ENCODE measurements around the gene ZCCHC3. TPM values are rescaled to one million over a fixed set of nuclear protein-coding genes. Genes with fewer than 3 reads are reported as not detected.
A peak's percentile ranks its signal among the peaks of the same experiment; 100 is the strongest.

ZCCHC3 gene
- total RNA-seq, 1 donor, result 27.7 TPM

DNA sequence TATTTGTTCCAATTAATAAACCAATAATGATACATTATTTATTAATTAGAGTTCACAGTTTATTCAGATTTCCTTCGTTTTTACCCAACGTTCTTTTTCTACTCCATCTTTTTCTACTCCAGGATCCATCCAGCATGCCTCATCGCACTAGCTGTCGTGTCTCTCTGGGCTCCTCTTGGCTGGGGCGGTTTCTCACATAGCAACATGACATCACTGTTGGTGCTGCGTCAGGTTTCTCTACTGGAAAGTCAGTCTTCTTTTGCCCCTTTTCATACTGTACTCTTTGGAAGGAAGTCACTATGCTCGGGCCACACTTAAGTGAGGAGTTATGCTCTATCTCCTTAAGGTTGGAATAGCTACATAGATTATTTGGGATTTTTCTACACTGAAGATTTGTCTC, 14.2 kb downstream of the ZCCHC3 start:
- no peak for DNase-seq (ENCODE audit: low read depth in 2 of 3, low spot score in 2 of 3)

DNA sequence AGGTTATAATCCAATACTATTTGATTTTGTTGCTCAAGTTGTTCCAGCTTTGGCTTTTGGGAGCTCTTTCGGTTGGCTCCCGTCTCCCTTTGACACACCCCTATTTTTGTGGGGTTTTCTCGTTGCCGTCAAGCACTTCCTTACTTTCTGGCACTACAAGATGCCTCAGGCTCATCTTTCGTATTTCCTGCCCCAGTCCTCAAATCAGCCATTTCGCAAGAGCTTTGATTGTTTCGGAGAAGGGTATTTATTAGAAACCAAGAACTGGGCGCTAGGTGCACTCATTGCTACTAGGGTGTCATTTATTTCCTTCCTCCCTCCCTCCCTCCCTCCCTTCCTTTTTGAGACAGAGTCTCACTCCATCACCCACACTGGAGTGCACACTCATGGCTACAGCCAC, 14.7 kb downstream of the ZCCHC3 start:
- no peak for DNase-seq (ENCODE audit: low read depth in 2 of 3, low spot score in 2 of 3)

DNA sequence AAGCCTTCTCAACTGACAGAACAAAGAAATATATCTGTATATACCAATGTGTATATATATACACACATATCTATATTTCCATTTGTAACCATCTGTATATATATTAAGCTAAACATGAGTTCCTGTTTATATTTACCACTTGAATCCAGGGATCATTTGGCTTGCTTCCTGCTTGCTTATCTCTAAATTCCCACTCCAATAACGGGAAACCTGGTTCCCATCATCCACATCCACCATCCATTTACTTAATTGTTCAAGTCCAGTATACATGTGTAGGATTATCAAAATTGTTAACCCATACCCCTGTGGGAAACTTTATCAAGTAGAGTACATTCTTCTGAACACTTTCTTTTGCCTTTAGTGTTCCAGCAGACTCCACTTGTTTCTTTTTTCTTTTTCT, 15.5 kb downstream of the ZCCHC3 start:
- DNase-seq (ENCODE audit: low read depth in 2 of 3, low spot score in 2 of 3), result no peak

DNA sequence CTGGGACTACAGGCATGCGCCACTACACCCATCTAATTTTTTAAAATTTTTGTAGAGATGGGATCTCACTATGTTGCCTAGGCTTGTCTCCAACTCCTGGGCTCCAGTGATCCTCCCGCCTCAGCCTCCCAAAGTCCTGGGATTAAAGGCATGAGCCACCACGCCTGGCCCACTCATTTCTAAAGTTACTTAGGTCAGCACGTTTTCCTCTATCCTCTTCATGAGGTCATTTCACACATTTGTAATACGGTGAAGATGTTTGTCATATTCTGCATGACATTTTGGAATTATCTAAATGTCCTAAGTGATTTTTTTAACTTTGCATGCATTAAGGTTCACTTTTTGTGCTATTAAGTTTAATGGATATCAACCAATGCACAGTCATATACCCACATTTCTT, 16.0 kb downstream of the ZCCHC3 start:
- no peak for DNase-seq (ENCODE audit: low read depth in 2 of 3, low spot score in 2 of 3)

DNA sequence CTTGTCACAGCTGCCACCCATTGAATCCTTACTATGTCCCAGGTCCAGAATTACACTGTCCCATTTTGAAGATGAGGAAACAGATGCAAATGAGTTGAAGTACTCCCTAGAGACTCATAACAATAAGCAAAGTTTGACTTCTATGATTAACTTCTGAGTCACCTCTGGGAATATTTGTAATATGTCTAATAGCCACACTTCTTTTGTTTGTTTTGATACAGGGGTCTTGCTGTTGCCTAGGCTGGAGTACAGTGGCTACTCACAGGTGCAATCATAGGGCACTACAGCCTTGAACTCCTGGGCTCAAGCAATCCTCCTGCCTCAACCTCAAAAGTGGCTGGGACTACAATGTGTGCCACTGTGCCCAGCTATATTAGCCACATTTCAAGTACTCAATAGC, 16.6 kb downstream of the ZCCHC3 start:
- DNase-seq (ENCODE audit: low read depth in 2 of 3, low spot score in 2 of 3), result no peak

DNA sequence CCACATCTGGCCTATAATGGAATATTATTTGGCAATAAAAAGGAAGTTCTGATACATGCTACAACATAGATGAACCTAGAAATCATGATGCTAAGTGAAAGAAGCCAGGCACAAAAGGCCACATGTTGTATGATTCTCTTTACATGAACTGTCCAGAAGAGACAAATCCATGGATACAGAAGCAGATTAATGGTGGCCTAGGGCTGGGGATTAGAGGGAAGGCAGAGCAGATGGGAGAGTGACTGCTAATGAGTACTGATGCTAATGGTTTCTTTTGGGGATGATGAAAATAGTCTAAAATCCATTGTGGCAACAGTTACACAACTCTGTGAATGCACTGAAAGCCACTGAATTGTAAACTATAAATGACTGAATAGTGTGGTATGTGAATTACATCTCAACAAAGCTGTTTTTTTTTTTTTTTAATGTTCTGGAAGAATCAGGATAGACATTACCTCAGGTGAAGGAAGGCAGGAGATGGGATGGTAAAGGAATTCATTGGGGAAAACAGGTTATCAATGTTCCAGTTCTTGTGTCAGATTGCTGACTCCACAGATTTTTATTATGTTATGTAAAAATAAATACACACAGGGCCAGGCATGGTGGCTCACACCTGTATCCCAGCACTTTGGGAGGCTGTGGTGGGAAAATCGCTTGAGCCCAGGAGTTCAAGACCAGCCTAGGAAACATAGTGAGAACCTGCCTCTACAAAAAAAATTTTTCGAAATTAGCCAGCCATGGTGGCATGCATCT, 19.1 kb downstream of the ZCCHC3 start:
- DNase-seq (ENCODE audit: low read depth in 2 of 3, low spot score in 2 of 3), result no peak

DNA sequence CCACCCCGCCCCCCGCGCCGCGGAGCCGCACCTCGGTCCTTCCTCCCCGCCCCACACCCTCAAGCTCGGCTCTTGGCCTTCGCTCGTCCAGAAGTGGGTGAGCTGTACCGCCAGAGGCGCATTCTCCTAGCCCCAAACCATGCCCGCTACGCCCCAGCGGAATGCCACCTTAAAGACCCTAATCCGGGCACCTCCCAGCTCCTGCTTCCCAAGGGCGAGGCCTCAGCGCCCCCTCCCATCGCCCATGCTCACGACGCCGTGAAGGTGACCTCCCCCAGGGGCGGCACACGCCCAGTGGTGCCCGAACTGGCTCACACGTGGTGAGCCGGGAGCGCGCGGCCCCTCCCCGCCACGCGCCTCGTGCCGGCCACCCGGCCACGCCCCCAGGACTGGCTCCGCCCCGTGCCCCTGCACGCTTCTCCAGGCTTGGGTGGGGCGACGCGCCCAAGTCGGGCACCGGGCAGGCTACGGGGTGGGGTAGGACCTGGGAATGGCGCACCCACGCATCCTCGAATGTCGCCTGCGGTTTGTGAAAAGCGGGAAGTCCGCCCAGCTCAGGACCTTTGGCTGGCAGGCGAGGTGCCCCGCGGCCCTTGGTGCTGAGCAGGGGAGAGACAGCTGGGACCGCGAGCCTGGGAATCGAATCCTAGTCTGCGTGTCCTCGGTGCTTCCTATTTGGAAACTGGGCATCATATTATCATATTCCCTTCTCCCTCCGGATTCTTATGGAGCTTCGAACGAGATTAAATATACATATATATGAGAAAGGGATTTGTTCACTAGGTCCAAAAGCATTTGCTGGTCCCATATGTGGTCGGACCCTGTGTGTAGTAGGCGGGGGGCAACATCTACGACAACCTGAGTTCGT, 27.0 kb downstream of the ZCCHC3 start:
- peak; percentile 67 to 91 (median 90) for DNase-seq (ENCODE audit: low read depth in 2 of 3, low spot score in 2 of 3)

DNA sequence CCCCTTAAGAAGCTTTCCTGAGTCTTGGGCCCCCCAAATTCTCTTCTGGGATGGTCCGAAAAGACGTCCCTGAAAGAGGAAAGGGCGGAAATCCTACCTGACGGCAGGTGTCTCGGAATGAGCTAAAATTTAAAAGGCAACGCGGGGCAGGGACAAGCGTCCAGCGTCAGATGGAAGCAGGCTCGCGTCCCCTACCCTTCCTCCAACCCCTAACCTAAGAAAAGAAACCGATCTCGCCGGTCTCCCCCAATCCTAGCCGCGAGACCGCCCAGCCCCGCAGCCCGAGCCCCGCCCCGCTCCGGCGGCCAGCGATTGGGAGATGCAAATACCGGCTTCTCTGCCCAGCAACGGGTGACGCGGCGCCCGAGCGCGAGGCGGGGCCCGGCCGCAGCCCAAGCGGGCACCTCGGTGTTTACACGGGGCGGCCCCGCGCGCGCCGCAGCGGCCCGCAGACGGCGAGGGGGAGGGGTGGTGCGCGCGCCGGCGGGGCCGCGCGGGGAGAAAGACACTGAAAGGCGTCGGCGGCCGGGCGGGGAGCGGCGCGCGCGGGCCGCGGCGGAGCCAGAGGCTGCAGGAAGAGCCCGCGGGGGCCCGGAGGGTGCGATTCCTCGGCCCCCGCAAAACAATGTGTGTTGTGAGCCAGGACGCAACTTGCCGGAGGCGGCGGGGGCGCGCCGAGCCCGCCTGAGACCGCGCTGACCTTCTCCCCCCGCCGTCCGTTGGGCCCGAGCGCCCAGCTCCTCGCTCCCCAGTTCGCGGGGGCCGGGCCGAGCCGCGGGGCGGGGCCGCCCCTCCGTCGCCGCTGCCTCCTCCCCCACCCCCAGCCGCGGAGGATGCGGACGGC, 27.9 kb downstream of the ZCCHC3 start, which contains the start of gene SOX12:
Gene SOX12 (plus strand): TSS at position 508 of the 844 bp plus-strand sequence. CDS start 373 bp downstream, outside the sequence.
- DNase-seq (ENCODE audit: low read depth in 2 of 3, low spot score in 2 of 3), result peak; percentile 84 to 95 (median 94)

DNA sequence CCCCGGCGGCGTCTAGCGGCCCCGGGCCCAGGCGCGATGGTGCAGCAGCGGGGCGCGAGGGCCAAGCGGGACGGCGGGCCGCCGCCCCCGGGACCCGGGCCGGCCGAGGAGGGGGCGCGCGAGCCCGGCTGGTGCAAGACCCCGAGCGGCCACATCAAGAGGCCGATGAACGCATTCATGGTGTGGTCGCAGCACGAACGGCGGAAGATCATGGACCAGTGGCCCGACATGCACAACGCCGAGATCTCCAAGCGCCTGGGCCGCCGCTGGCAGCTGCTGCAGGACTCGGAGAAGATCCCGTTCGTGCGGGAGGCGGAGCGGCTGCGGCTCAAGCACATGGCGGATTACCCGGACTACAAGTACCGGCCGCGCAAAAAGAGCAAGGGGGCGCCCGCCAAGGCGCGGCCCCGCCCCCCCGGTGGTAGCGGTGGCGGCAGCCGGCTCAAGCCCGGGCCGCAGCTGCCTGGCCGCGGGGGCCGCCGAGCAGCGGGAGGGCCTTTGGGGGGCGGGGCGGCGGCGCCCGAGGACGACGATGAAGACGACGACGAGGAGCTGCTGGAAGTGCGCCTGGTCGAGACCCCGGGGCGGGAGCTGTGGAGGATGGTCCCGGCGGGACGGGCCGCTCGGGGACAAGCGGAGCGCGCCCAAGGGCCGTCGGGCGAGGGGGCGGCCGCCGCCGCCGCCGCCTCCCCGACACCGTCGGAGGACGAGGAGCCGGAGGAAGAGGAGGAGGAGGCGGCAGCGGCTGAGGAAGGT, 28.7 kb downstream of the ZCCHC3 start:
- peak in 2 of 3 donors; percentile 62 to 65 for DNase-seq (ENCODE audit: low read depth in 2 of 3, low spot score in 2 of 3)

DNA sequence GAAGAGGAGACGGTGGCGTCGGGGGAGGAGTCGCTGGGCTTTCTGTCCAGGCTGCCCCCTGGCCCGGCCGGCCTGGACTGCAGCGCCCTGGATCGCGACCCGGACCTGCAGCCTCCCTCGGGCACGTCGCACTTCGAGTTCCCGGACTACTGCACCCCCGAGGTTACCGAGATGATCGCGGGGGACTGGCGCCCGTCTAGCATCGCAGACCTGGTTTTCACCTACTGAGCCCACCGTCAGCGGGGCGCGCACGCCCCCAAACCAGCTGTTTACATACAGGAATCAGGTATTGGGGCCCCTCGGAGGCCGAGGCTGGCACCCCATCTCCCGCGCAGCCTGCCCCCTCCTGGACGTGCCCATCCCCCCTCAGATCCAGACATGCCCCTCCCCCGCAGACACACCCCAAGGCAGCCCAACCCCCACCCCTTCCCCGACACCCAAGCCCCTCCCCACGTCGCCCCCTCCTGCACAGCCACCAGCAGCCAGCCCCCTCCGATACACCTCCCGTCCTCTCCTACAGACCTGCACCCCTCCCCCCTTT, 29.3 kb downstream of the ZCCHC3 start:
- no peak for DNase-seq (ENCODE audit: low read depth in 2 of 3, low spot score in 2 of 3)

DNA sequence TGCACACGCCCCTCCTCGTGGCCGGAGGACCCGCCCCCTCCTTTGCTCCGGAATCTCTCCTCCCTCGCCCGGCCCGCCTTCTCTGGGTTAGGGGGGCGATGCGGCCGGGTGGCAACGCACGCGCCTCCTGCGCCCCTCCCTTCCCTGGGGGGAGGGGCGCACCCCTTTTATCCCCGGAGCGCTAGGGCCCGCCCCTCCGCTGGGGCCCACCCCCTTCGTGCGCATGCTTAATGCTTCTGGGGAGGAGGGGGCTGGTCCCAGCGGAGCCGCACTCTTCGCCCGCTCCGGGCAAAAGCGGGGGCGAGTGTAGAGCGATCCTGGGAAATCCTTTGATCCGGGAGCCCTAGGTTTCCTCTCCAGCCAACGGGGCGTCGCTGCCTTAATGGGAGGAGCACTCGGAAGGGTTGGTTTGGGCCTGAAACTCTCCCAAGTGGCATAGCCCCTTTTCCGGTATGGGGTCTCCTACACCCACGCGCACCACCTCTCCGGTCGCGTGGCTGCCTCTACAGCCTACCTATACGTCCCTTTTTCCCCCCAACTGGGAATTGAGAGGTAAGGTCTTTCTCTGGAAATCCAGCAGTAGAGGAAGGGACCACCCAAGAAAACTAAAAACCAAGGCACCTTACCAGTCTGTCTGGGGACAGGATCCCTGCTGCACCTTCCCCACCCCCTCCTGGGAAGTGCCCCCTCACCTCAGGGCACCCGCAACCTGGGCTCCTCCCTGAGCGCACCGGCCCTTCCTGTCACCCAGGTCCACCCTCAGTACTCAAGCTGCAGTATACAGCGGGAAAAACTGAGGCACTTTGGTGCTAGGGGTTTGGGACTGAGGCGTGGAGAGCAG, 30.0 kb downstream of the ZCCHC3 start:
- peak; percentile 52 to 95 (median 93) for DNase-seq (ENCODE audit: low read depth in 2 of 3, low spot score in 2 of 3)

DNA sequence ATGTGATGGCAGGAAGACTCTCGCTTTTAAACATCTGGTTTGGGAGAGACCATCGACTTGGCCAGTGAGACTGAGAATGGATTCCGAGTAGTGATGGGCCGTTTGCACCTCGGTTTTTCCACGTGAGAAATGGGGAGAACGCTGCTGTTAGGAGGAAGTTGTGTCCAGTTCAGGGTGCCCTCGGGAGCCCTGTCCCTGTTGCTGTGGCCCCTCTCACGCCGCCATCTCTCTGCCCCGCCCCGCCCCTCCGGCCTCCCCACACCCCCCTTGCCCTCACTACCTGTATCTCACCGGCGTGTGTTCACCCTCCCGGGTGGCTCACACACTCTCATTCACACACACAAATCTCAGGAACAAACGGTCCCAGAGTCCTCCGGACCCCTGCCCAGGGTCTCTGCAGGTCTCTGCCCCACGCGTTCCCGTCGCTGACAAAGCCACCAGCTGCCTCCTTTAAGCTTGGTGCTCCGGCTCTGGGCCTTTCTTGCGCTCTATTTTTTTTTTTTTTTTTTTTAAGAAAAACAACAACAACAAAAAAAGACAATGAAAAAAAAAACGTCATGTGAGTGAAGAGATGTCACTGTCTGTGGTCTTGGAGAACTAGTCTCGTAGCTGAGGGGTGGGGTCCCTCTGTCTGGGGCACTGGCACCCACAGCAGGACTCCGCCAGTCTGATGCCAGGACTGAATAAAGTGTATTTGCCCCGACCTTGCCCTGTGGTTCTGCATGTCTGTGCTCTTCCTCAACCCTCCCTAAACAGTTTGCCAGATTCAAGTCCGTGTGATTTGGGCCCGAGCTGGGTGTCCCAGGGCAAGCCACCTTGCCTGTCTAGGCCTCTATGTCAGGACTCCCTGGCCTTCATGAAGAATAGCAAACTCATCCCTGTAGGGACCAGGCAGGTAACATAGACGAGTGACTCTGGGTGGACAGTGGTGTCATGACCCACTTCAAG, 30.9 kb downstream of the ZCCHC3 start:
- DNase-seq (ENCODE audit: low read depth in 2 of 3, low spot score in 2 of 3), result no peak

DNA sequence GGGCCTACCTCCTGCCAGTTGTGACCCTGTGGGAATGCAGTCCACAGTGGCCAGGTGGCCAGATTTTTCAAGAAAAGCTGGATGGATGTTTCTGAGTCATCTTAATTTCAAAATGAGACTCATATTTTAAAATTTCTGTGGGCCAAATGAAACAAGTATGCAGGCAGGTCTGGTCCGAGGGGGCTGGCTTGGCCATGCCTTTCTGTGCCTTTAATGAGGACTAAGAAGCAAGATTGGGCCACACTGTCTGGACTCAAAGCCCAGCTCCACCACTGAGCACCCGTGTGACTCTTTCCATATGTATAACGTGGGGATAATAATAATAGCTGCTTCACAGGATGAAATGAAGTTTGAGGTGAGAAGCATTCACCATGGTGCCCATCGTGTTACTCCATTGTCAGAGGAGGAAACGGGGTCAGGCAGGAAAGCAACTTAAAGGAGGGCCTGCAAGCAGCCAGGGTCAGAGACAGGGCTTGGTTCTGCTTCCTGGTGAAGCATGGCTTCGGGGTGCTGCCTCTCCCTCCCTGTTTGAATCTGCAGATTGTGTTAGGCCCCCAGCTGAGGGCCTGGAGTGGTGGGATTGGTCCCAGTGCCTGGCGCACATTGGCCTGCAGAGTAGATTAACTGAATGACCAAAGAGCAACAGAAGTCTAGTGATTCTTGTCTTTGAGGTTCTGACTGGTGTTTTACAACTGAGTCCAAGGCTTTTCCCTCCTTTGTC, 31.8 kb downstream of the ZCCHC3 start:
- no peak for DNase-seq (ENCODE audit: low read depth in 2 of 3, low spot score in 2 of 3)

DNA sequence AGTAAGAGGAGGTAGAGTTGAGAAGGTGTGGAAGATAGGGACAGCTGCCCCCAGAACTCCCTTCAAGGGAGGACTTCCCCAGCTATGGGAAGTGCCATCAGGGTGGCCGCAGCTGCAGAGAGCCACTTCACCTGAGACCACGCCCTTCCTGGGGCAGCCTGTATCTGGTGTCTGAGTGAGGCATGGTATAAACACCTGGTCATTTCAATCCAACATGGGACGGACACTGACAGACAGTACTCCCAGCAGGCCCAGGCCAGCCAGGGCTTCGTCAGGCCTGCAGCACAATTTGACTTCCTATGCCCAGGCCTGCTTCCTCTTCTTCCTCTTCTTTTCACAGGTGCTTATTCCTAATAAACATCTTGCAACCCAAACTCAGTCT, 32.5 kb downstream of the ZCCHC3 start:
- DNase-seq (ENCODE audit: low read depth in 2 of 3, low spot score in 2 of 3), result no peak

DNA sequence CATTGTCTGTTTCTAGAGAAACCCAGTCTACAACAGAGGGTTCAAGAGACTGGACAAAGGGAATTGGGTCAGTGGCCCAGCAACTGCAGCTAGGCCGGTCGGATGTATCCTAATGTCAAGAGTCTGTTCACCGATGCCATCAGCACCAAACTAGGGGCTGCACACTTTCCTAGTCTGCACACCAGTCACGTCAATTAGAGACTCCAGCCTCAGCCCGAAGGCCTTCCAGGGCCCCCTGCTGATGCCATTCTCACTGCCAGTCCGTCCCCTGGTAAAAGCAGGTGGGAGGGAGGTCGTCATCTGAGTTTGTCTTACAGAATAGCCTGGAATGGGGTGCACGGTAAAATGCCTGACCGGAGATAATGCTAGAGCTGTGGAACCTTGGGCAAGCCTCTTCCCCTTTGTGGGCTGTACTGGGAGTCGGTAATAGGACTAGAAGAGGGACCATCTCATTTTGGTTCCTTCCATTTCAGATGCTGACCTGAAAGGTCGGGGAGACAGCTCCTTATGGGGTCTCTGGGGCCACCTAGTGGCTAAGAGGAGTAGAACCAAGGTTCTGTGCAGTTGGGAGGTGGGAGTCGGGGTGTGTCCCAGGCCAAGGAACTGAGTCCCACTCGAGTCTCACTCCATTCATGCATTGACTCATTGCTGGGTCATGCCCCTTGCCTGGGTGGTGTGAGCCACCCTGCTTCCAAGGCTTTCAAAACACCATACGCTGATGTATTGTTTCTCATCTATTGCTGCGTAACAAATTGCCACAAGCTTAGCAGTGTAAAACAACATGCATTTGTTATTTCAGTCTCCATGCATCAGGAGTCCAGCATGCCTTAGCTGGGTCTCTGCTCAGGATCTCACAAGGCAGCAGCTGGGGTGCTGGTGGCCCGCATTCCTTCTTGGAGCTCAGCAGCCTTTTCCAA, 33.1 kb downstream of the ZCCHC3 start:
- DNase-seq (ENCODE audit: low read depth in 2 of 3, low spot score in 2 of 3), result peak in 2 of 3 donors; percentile 78 to 87

DNA sequence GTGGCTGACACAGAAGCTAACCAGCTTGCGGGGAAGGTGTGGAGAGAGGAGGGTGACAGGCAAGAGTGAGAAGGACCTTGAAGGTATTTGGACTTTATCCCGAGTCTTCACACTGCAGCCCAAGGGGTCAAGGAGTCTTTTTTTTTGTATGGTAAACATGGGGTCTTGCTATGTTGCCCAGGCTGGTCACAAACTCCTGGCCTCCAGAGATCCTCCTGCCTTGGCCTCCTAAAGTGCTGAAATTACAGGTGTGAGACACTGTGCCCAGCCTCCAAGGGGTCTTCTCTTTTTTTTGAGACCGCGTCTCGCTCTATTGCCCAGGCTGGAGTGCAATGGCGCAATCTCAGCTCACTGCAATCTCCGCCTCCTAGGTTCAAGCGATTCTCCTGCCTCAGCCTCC, 37.2 kb downstream of the ZCCHC3 start:
- no peak for DNase-seq (ENCODE audit: low read depth in 2 of 3, low spot score in 2 of 3)

All from hematopoietic multipotent progenitor cell (in vitro differentiated cells).